ENCODE results near the gene ANKLE1. TPM values are rescaled to one million over a fixed set of nuclear protein-coding genes. Genes with fewer than 3 reads are reported as not detected.

The ANKLE1 gene
- total RNA-seq, 1 donor from 2014 or later: 7.3 TPM

GRCh38 chr19:17323300-17323963 is 41.7 kb downstream of the ANKLE1 start:
- intact Hi-C loops (cut with micrococcal nuclease): no loop called here

- intact Hi-C loops (cut with micrococcal nuclease): no loop called here
These were observed 42.2 kb downstream of the ANKLE1 start for GRCh38 chr19:17323964-17324332.

- intact Hi-C loops (cut with micrococcal nuclease): no loop called here
These were observed 42.8 kb downstream of the ANKLE1 start for GRCh38 chr19:17324357-17325114.

GRCh38 chr19:17325133-17325532 is 43.4 kb downstream of the ANKLE1 start:
- intact Hi-C loops (cut with micrococcal nuclease): no loop called here

- intact Hi-C loops (cut with micrococcal nuclease): no loop called here
These were observed 44.3 kb downstream of the ANKLE1 start for GRCh38 chr19:17325881-17326594.

GRCh38 chr19:17326595-17326966 is 44.9 kb downstream of the ANKLE1 start:
- intact Hi-C loops (cut with micrococcal nuclease): no loop called here

GRCh38 chr19:17327068-17327653 is 45.5 kb downstream of the ANKLE1 start:
- intact Hi-C loops (cut with micrococcal nuclease): no loop called here

- intact Hi-C loops (cut with micrococcal nuclease): no loop called here
These were observed 46.2 kb downstream of the ANKLE1 start for GRCh38 chr19:17327654-17328516.

GRCh38 chr19:17328517-17329365 is 47.0 kb downstream of the ANKLE1 start:
- intact Hi-C loops (cut with micrococcal nuclease): no loop called here

GRCh38 chr19:17329366-17330261 is 47.9 kb downstream of the ANKLE1 start:
- intact Hi-C loops (cut with micrococcal nuclease): no loop called here

GRCh38 chr19:17330262-17331044 is 48.8 kb downstream of the ANKLE1 start:
- intact Hi-C loops (cut with micrococcal nuclease): no loop called here

GRCh38 chr19:17331045-17331558 is 49.4 kb downstream of the ANKLE1 start:
- intact Hi-C loops (cut with micrococcal nuclease): no loop called here

- intact Hi-C loops (cut with micrococcal nuclease): no loop called here
These were observed 50.6 kb downstream of the ANKLE1 start for GRCh38 chr19:17332360-17332676.

- intact Hi-C loops (cut with micrococcal nuclease): no loop called here
These were observed 51.2 kb downstream of the ANKLE1 start for GRCh38 chr19:17332677-17333581.

GRCh38 chr19:17333611-17334413 is 52.1 kb downstream of the ANKLE1 start:
- intact Hi-C loops (cut with micrococcal nuclease): no loop called here

All from T-helper 2 cell treated with Interferon-gamma antibody and Interleukin-4, amounts not matched to agents 100 ng/mL and 5 ng/mL, for 36 hours (primary cell).